Adipocyte (in vitro differentiated cells): Measurements from ENCODE around the gene NBAS.

Source experiments
- DNase-seq: peaks from one replicate; pipeline ENCODE4 v3.0.0-alpha.2; 2015; ENCODE audit warnings: low read depth
- H3K27me3 ChIP-seq: replicated peaks from 2 replicates; pipeline ENCODE4 v1.7.0; 2013; ENCODE audit warnings: mild to moderate bottlenecking, low read length, moderate library complexity; ENCODE audit not compliant: control insufficient read depth, insufficient read depth
- H3K36me3 ChIP-seq: 2 replicates; pipeline ENCODE4 v1.7.0; 2013; ENCODE audit warnings: low read length, mild to moderate bottlenecking, moderate library complexity; ENCODE audit not compliant: control insufficient read depth, insufficient read depth, severe bottlenecking
- H3K4me1 ChIP-seq: 2 replicates; pipeline ENCODE4 v1.7.0; 2013; ENCODE audit warnings: mild to moderate bottlenecking, low read length, moderate library complexity; ENCODE audit not compliant: control insufficient read depth, insufficient read depth
- H3K4me3 ChIP-seq: 2 replicates; pipeline ENCODE4 v1.7.0; 2013; ENCODE audit warnings: mild to moderate bottlenecking, low read length, moderate library complexity
- H3K9ac ChIP-seq: 2 replicates; pipeline ENCODE4 v1.7.0; 2013; ENCODE audit warnings: mild to moderate bottlenecking, low read length, moderate library complexity
- H3K9me3 ChIP-seq: 2 replicates; pipeline ENCODE4 v1.7.0; 2013; ENCODE audit warnings: mild to moderate bottlenecking, low read length, moderate library complexity; ENCODE audit not compliant: control insufficient read depth

NBAS gene

DNA sequence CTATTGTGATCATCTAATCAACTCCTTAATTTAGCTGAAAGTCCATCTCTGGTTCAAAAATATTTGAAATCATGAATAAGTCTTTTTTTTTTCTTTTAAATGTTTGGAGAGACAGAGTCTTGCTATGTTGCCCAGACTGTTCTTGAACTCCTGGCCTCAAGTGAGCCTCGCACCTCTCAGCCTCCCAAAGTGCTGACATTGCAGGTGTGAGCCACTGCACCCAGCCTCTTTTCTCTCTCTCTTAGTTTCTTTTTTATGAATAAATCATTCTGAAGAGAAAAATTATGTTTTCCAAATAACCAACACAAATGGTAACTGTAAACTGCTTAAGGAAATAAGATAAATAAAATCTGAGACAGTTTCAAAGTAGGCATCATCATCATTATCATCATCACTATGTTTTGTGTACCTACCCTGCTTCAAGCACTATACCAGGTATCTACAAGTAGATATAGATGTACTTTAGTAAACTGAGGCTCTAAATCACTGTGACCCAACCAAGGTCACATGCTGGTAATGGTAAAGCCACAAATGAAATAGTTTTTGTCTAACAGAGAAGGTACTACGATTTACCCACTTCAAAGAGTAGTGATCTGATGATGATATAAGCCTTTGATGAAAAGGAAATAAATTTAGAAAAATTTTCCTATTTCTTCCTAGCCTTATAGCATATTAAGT lies 5.0 kb upstream of the NBAS start:
- H3K4me1 ChIP-seq, result no peaks in the 10 kb centered on the region
- H3K27me3 ChIP-seq, result no peaks in the 10 kb centered on the region
- DNase-seq, result no peak
- no peak overlapping the region for H3K4me3 ChIP-seq
- no peaks in the 10 kb centered on the region for H3K36me3 ChIP-seq
- no peak overlapping the region for H3K9ac ChIP-seq
- H3K9me3 ChIP-seq, result no peaks in the 10 kb centered on the region

DNA sequence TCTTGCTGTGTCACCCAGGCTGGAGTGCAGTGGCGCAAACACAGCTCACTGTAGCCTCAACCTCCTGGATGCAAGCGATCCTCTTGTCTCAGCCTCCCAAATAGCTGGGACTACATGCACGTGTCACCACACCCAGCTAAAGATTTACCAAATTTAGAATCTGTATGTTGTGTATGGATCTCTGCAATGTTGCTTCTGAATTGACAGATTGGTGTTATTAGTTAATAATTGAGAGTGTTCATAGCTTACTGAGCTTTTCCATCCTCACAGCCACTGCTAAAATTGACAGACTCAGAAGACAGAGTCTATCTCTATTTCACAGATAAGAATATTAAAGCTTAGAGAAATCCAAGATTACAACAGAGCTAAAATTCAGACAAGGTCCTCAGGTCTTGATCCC lies 4.3 kb upstream of the NBAS start:
- Histone ChIP-seq H3K36me3 (no peaks in the 10 kb centered on the region), H3K4me3 (no peak overlapping the region), H3K9me3 (no peaks in the 10 kb centered on the region), H3K4me1 (no peaks in the 10 kb centered on the region), H3K9ac (no peak overlapping the region), H3K27me3 (no peaks in the 10 kb centered on the region)
- no peak for DNase-seq

DNA sequence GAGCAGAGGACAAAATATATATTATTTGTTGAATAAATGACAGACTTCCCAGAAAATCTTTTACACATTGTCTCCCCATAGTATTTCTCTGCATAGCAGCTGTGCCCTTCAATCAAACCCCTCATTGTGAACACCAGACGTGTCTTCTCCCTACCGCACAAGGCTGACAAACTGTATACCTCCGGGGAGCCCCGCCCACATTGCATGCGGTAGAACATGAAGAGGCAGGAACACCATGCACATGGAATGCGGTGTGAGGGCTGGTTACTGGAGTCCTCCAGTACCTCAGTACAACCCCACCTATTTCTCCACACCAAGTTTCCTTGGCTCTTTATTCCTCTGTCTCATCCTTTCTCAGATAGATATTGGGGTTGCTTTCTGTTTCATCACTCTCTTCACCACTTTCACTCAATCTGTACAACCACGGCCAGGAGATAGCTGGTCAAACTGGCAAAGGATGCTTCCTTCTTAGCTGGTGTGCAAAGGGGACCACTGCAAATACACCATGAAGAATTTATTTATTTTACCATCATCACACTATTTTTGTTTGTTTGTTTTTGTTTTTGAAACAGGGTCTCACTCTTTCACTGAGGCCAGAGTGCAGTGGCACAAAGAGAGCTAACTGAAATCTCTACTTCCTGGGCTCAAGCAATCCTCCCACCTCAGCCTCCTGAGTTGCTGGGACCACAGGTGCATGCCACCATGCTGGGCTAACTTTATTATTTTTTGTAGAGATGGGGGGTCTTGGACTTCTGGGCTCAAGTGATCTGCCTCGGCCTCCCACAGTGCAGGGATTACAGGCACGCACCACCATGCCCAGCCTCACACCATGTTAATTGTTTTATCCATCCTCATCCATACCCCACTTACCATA lies 2.3 kb upstream of the NBAS start:
- DNase-seq, result no peak
- Histone ChIP-seq H3K4me1 (peaks cover 10% of the 10 kb centered on the region), H3K9me3 (no peaks in the 10 kb centered on the region), H3K36me3 (no peaks in the 10 kb centered on the region), H3K4me3 (no peak overlapping the region), H3K27me3 (no peaks in the 10 kb centered on the region), H3K9ac (no peak overlapping the region)

DNA sequence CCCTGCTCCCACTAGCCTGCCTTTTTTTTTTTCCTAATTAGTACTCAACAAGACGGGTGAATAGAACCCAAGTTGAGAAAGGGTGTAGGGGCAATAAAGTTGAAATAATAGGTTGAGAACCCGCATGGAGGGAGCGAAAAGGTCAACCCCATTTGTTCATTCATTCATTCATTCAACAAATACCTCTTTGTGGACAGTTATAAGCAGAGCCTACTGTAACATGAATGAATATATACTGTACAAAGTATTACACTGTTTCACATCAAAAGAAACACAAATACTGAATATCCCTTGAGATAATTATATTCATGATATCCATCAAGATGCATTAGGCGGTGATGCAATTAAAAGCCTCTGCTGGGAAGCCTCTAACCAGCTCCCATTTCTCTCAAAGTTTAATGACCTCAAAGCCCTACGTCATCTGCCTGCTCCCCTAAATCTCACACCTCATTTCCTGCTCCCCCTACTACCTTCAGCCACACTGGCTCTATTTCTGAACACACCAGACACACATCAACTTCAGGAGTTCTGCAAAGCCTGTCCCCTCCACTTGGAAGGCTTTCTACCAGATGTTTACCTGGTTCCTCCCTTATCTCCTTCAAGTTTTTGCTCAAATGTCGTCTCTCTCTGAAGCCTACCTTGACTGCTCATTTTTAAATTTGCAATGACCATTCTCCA lies 1.4 kb upstream of the NBAS start:
- Histone ChIP-seq H3K9ac (peak overlapping the region; percentile 79), H3K4me3 (peak overlapping the region; percentile 93), H3K27me3 (no peaks in the 10 kb centered on the region), H3K36me3 (no peaks in the 10 kb centered on the region), H3K9me3 (no peaks in the 10 kb centered on the region), H3K4me1 (peaks cover 10% of the 10 kb centered on the region)
- DNase-seq, result no peak

DNA sequence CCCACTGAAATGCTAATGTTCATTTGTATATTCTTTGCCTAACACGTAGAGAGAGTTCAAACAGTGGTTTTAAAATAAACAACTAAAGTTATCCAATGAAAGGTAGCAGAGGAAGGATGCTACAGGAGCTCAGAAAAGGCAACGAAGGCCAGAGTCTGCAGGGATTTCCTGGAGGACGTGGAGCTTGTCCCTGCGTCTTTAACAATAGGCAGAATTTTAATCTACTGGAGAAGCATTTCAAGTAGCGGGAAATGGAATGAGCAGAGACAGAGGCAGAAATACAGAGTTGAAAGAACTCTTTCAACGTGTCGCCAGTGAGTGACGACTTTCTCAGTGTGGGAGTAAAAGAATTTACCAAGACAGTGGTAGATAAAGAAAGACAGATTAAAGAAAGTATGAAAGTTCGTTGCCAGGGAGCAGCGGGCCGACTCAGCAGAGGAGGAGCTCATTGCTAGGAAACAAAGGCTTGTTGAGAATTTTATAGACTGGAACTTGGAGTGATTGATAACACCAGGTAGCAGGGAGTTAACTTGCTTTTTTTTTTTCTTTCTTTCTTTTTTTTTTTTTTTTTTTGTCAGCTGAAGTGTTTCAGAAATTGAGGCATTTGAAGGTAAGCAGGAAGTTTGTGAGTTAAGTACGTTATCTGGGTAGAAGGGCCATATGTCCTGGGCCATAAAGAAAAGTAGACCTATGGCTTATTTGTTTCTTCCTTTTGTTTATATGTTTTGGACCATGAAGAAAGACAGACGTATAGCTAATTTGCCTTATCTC lies 625 bp upstream of the NBAS start:
- H3K4me1 ChIP-seq, result peaks cover 10% of the 10 kb centered on the region
- H3K4me3 ChIP-seq, result peak overlapping the region; percentile 93
- H3K27me3 ChIP-seq, result no peaks in the 10 kb centered on the region
- no peaks in the 10 kb centered on the region for H3K9me3 ChIP-seq
- no peaks in the 10 kb centered on the region for H3K36me3 ChIP-seq
- DNase-seq, result peak; percentile 59
- peak overlapping the region; percentile 79 for H3K9ac ChIP-seq

DNA sequence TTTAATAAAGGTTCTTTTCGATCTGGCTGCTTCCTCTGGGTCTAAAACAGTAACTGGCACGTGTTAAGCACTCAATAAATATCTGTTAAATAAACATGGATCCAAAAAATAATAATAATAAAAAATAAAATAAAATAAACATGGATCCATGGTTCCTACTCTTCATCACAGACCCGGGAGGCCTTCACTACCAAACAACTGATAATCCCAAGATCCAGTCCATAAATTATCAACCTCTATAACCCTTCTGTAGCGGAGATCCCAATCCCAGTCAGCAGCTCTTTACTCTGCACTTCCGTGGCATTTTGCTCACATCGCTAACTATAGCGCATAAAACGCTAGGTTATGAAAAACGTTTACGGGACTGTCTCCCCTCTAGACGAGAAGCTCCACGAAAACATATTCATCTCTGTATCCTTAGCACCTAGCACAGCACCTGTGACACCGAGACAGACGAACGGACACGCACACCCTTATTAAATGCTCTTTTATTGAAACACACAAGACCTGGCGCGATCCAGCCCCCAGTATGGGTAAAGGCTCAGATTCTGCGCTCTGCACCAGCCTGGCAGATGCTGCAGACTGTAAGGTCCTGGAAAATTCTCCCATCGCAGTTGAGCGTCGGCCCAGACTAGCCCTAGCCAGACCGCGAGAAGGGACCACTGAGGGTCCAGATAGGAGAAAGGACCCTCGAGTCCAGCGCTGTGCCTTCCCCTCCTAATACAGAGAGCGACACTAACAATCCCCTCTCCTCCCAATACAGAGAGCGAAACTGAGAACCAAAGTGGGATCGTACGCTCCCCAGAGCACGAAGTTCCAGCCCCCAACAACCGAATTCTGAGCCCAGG lies 770 bp downstream of the NBAS start:
- peak overlapping the region; percentile 79 for H3K9ac ChIP-seq
- H3K9me3 ChIP-seq, result no peaks in the 10 kb centered on the region
- H3K36me3 ChIP-seq, result peaks cover 10% of the 10 kb centered on the region
- peak overlapping the region; percentile 93 for H3K4me3 ChIP-seq
- H3K27me3 ChIP-seq, result no peaks in the 10 kb centered on the region
- H3K4me1 ChIP-seq, result peaks cover 10% of the 10 kb centered on the region
- DNase-seq, result peak; percentile 72

DNA sequence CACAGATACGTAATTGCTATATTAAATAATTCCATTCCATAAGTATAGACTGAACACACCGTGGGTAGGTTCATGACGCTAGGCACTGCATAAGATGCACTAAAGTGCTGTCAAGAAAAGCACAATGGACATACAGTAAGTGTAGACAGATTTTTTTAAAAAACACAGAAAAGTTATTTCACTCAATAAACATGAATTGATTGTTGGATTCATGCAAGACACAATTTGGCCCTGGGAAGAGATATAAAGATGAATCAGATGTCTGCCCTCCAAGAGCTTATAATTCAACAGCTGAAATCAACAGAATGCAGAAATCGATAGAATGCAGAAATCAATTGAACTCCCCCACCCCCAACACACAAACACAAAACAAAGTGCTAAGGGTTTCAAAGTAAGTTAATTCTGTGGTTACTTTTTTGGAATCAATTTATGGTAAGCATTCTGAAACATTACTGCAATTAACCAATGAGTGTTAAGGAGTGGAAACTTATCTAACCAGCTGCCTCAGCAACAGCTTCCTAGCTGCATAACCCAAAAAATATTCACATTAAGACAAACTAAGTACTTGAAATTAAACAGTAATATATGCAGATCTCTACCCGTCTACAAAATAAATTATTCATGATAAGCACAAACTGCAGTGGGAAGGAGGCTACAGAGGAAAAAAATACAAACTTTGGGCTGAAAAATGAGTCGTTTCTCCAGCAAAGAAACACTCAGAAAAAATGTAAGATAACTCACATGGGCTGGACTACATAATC lies 1.6 kb downstream of the NBAS start:
- peak; percentile 29 for DNase-seq
- Histone ChIP-seq H3K4me3 (peak overlapping the region; percentile 93), H3K4me1 (peaks cover 10% of the 10 kb centered on the region), H3K9ac (peak overlapping the region; percentile 79), H3K27me3 (no peaks in the 10 kb centered on the region), H3K9me3 (no peaks in the 10 kb centered on the region), H3K36me3 (peaks cover 10% of the 10 kb centered on the region)

DNA sequence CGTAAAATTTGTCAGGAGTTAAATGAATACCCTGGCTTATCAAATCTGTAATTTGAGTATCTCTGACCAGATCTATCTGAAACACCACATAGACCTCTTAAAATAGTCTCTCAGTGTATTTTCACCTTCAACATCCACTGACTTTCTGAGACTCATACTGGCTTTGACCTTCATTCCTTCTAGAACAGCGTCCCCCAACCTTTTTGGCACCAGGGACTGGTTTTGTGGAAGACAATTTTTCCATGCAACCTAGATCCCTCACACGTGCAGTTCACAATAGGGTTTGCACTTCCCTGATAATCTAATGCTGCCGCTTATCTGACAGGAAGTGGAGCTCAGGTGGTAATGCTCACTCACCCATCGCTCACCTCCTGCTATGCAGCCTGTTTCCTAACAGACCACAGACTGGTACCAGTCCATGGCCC lies 3.2 kb downstream of the NBAS start:
- H3K4me3 ChIP-seq, result no peak overlapping the region
- no peaks in the 10 kb centered on the region for H3K27me3 ChIP-seq
- H3K4me1 ChIP-seq, result peaks cover 10% of the 10 kb centered on the region
- DNase-seq, result no peak
- peaks cover 24% of the 10 kb centered on the region for H3K36me3 ChIP-seq
- H3K9me3 ChIP-seq, result no peaks in the 10 kb centered on the region
- no peak overlapping the region for H3K9ac ChIP-seq

DNA sequence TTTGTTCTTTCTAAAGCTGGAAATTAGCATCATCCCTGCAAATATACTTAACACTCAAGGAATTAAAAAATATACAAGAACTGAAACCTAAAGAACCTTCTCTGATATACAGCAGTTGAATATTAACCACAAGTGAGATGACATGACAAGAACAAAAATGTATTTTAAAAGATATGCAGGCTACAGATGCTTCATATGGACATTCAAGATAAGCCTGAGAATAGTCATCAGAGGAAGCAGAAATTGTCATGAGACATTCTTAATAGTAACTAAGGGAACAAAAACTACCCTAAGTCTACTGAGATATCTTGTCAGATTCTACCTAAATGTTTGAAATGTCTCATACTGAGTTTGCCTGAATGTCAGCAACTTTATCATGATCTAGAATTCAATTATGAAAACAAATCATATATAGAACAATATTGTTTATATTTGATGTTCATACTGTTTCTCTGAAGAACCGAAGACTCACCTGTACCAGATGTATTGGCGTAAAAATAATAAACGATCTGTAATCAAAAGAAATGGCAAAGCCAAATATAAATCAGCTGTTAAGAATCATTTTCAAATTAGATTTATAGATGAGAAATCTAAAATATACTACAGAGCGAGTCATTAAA lies 4.7 kb downstream of the NBAS start:
- H3K4me3 ChIP-seq, result no peak overlapping the region
- peaks cover 10% of the 10 kb centered on the region for H3K4me1 ChIP-seq
- H3K36me3 ChIP-seq, result peaks cover 37% of the 10 kb centered on the region
- no peak overlapping the region for H3K9ac ChIP-seq
- DNase-seq, result no peak
- no peaks in the 10 kb centered on the region for H3K27me3 ChIP-seq
- H3K9me3 ChIP-seq, result no peaks in the 10 kb centered on the region
